IMR-90 (cell line): Measurements from ENCODE around the gene FCER1A. TPM values are rescaled to one million over a fixed set of nuclear protein-coding genes. Genes with fewer than 3 reads are reported as not detected.

ENCODE experiments used
- ATAC-seq: fragments of 200-7000 bp; cut with Tn5 transposase; 2 replicates; pipeline ENCODE4 v1.9.1; 2020; ENCODE audit warnings: low read depth, mild to moderate bottlenecking, moderate library complexity
- BruUV-seq: library from RNA; stranded (reverse); fragments of 400-500 nt; replicated peaks from 2 replicates; lab custom pipeline; 2021; lab: Mats Ljungman, UMichigan
- CTCF ChIA-PET: fragments of 300-600 bp; formaldehyde crosslinking; extraction: SDS; loops from one replicate; lab custom pipeline; 2021; ENCODE audit warnings: antibody characterized with exemption; lab: Yijun Ruan, JAX
- POLR2A ChIA-PET: fragments of 300-600 bp; sonication (Branson Sonifier 250); formaldehyde crosslinking; loops from one replicate; lab custom pipeline; 2022; ENCODE audit warnings: antibody characterized with exemption; ENCODE audit not compliant: unreplicated experiment; lab: Charles Lee
- DNase-seq: peaks from one replicate; pipeline ENCODE4 v3.0.0; 2013
- H2AFZ ChIP-seq: replicated peaks from 2 replicates; pipeline ENCODE3; 2013; ENCODE audit warnings: low read length, mild to moderate bottlenecking; ENCODE audit not compliant: poor library complexity
- H2AK5ac ChIP-seq: 2 replicates; pipeline ENCODE4 v1.6.1; 2013; ENCODE audit warnings: low read depth, low read length, inconsistent platforms
- H2AK9ac ChIP-seq: replicated peaks from 2 replicates; pipeline ENCODE3; 2013; ENCODE audit warnings: mild to moderate bottlenecking, low read depth, low read length, moderate library complexity; ENCODE audit not compliant: poor library complexity
- H2BK120ac ChIP-seq: 2 replicates; pipeline ENCODE4 v1.6.1; 2013; ENCODE audit warnings: low read depth, low read length, inconsistent platforms
- H2BK15ac ChIP-seq: 3 replicates; pipeline ENCODE4 v1.6.1; 2013; ENCODE audit warnings: low read depth, low read length, inconsistent platforms
- H2BK20ac ChIP-seq: 2 replicates; pipeline ENCODE4 v1.6.1; 2013; ENCODE audit warnings: low read depth, mild to moderate bottlenecking, inconsistent platforms, low read length, moderate library complexity
- H2BK5ac ChIP-seq: 2 replicates; pipeline ENCODE4 v1.6.1; 2013; ENCODE audit warnings: mild to moderate bottlenecking, low read depth, low read length, inconsistent platforms; ENCODE audit not compliant: poor library complexity, severe bottlenecking
- H3K14ac ChIP-seq: replicated peaks from 2 replicates; pipeline ENCODE4 v1.6.1; 2013; ENCODE audit warnings: low read depth, low read length, inconsistent platforms
- H3K18ac ChIP-seq: 2 replicates; pipeline ENCODE4 v1.6.1; 2013; ENCODE audit warnings: low read depth, low read length, control low read depth
- H3K23ac ChIP-seq: 2 replicates; pipeline ENCODE4 v1.6.1; 2013; ENCODE audit warnings: low read depth, low read length, inconsistent platforms
- H3K27ac ChIP-seq: 2 replicates; pipeline ENCODE4 v1.5.1; 2013; ENCODE audit warnings: mild to moderate bottlenecking, control low read depth, low read length; ENCODE audit not compliant: insufficient read depth
- H3K27me3 ChIP-seq: 2 replicates; pipeline ENCODE4 v1.6.1; 2013; ENCODE audit warnings: low read length; ENCODE audit not compliant: control insufficient read depth, insufficient read depth
- H3K36me3 ChIP-seq: 2 replicates; pipeline ENCODE4 v1.6.1; 2013; ENCODE audit warnings: low read length, mixed read lengths; ENCODE audit not compliant: control insufficient read depth, insufficient read depth
- H3K4ac ChIP-seq: 2 replicates; pipeline ENCODE4 v1.6.1; 2013; ENCODE audit warnings: low read depth, low read length, inconsistent platforms
- H3K4me1 ChIP-seq: 2 replicates; pipeline ENCODE4 v1.6.1; 2013; ENCODE audit warnings: low read length, mixed read lengths; ENCODE audit not compliant: control insufficient read depth, insufficient read depth
- H3K4me2 ChIP-seq: 2 replicates; pipeline ENCODE4 v1.6.1; 2013; ENCODE audit warnings: low read depth, mild to moderate bottlenecking, control low read depth, low read length, moderate library complexity
- H3K4me3 ChIP-seq: 2 replicates; pipeline ENCODE4 v1.5.1; 2013; ENCODE audit warnings: low read depth, mild to moderate bottlenecking, control low read depth, low read length, moderate library complexity; ENCODE audit not compliant: insufficient read depth
- H3K56ac ChIP-seq: 2 replicates; pipeline ENCODE4 v1.6.1; 2013; ENCODE audit warnings: low read length, inconsistent platforms; ENCODE audit not compliant: insufficient read depth; ENCODE audit errors: extremely low read depth
- H3K79me1 ChIP-seq, 2 experiments: 2 replicates each; pipeline ENCODE4 v1.6.1; 2013; ENCODE audit warnings: low read length in 2 of 2, inconsistent platforms in 1 of 2, low read depth in 1 of 2
- H3K9ac ChIP-seq: 2 replicates; pipeline ENCODE4 v1.6.1; 2013; ENCODE audit warnings: low read depth, low read length, control low read depth
- H3K9me1 ChIP-seq: 2 replicates; pipeline ENCODE4 v1.6.1; 2013; ENCODE audit warnings: low read length, inconsistent platforms; ENCODE audit not compliant: insufficient read depth
- H3K9me3 ChIP-seq: 2 replicates; pipeline ENCODE4 v1.6.1; 2013; ENCODE audit warnings: low read length; ENCODE audit not compliant: control insufficient read depth, insufficient read depth
- H4K20me1 ChIP-seq: 2 replicates; pipeline ENCODE4 v1.6.1; 2013; ENCODE audit warnings: low read length, inconsistent platforms; ENCODE audit not compliant: insufficient read depth
- H4K5ac ChIP-seq: 2 replicates; pipeline ENCODE4 v1.6.1; 2013; ENCODE audit warnings: mild to moderate bottlenecking, low read depth, low read length, control low read depth
- H4K8ac ChIP-seq, 2 experiments: 2 replicates each; pipeline ENCODE4 v1.6.1; 2013; ENCODE audit warnings: low read depth in 2 of 2, low read length in 2 of 2, control low read depth in 1 of 2, inconsistent platforms in 1 of 2
- H4K91ac ChIP-seq: 2 replicates; pipeline ENCODE4 v1.6.1; 2013; ENCODE audit warnings: low read depth, low read length, inconsistent platforms; ENCODE audit not compliant: insufficient read depth
- BHLHE40 ChIP-seq: fragments of 150-350 bp; IDR thresholded peaks from 2 replicates; pipeline ENCODE4 v1.6.1; 2016; ENCODE audit warnings: mild to moderate bottlenecking, low read depth, low read length
- CEBPB ChIP-seq: IDR thresholded peaks from 2 replicates; pipeline ENCODE4 v1.6.1; 2012; ENCODE audit warnings: low read depth, low read length, improper control_type of control experiment
- CHD1 ChIP-seq: IDR thresholded peaks from 2 replicates; pipeline ENCODE4 v1.6.1; 2012; ENCODE audit warnings: low read depth, low read length, improper control_type of control experiment
- CTCF ChIP-seq: conservative IDR thresholded peaks from 2 replicates; pipeline ENCODE4 v1.5.1; 2012; ENCODE audit warnings: mild to moderate bottlenecking, low read depth, low read length, improper control_type of control experiment
- ELK1 ChIP-seq: fragments of 150-350 bp; IDR thresholded peaks from 2 replicates; pipeline ENCODE4 v1.6.1; 2016; ENCODE audit warnings: low read depth, mild to moderate bottlenecking, low read length, moderate library complexity, borderline replicate concordance
- FOS ChIP-seq: fragments of 150-350 bp; IDR thresholded peaks from 2 replicates; pipeline ENCODE4 v1.6.1; 2016; ENCODE audit warnings: low read depth, low read length
- MAFK ChIP-seq: IDR thresholded peaks from 2 replicates; pipeline ENCODE4 v1.6.1; 2012; ENCODE audit warnings: low read depth, low read length, improper control_type of control experiment
- MAZ ChIP-seq: IDR thresholded peaks from 2 replicates; pipeline ENCODE4 v1.6.1; 2012; ENCODE audit warnings: low read depth, mild to moderate bottlenecking, low read length, improper control_type of control experiment, moderate library complexity, borderline replicate concordance
- MXI1 ChIP-seq: IDR thresholded peaks from 2 replicates; pipeline ENCODE4 v1.6.1; 2012; ENCODE audit warnings: low read depth, mild to moderate bottlenecking, low read length, moderate library complexity, borderline replicate concordance
- NFE2L2 ChIP-seq: fragments of 150-350 bp; IDR thresholded peaks from 2 replicates; pipeline ENCODE4 v1.6.1; 2016; ENCODE audit warnings: low read depth, mild to moderate bottlenecking, low read length
- POLR2A ChIP-seq: IDR thresholded peaks from 2 replicates; pipeline ENCODE4 v1.6.1; 2012; ENCODE audit warnings: mild to moderate bottlenecking, low read depth, low read length
- RAD21 ChIP-seq: IDR thresholded peaks from 2 replicates; pipeline ENCODE4 v1.6.1; 2012; ENCODE audit warnings: low read length, improper control_type of control experiment
- RCOR1 ChIP-seq: IDR thresholded peaks from 2 replicates; pipeline ENCODE4 v1.6.1; 2012; ENCODE audit warnings: mild to moderate bottlenecking, low read length, improper control_type of control experiment; ENCODE audit not compliant: insufficient replicate concordance
- SMC3 ChIP-seq: fragments of 150-350 bp; IDR thresholded peaks from 2 replicates; pipeline ENCODE4 v1.6.1; 2016; ENCODE audit warnings: low read depth, mild to moderate bottlenecking, antibody characterized with exemption, low read length, moderate library complexity
- WGBS, 2 experiments: methylation state at CpG; one replicate each; pipeline versions ENCODE4 v1.1.5 to v1.1.7; 2013; ENCODE audit warnings: missing lambda C conversion rate in 2 of 2; ENCODE audit not compliant: insufficient read length in 1 of 2; ENCODE audit errors: extremely low coverage in 2 of 2; 5-methylcytosine and 5-hydroxymethylcytosine counted together
- dilution Hi-C: fragments of 300-500 bp; cut with HindIII; formaldehyde crosslinking; loops from one replicate; pipeline ENCODE4 v1.14.3; 2018; ENCODE audit warnings: low sequenced_read_pairs; ENCODE audit not compliant: unreplicated experiment
- in situ Hi-C: fragments of 300-500 bp; cut with MboI; formaldehyde crosslinking; loops from 3 replicates; pipeline ENCODE4 v1.14.3; 2019; ENCODE audit warnings: low sequenced_read_pairs, inconsistent platforms, mixed read lengths
- intact Hi-C: fragments of 100-400 bp; cut with micrococcal nuclease; formaldehyde crosslinking; loops from 2 replicates; pipeline ENCODE4 v1.10.0; 2022
- polyA plus RNA-seq, 3 experiments: library from polyadenylated mRNA; depleted of rRNA; stranded (reverse); fragments of >200 nt; gene quantifications; 2 replicates each; pipeline ENCODE4 v1.2.3, GENCODE V29; 2012; ENCODE audit warnings: low replicate concordance in 1 of 3
- total RNA-seq: library from RNA; depleted of rRNA; stranded (reverse); fragments of >200 nt; gene quantifications from 2 replicates; pipeline ENCODE4 v1.2.3, GENCODE V29; 2012

The FCER1A gene
- total and polyA plus RNA-seq, 2 of the 4 experiments (the other 2 are of a cell fraction), result not detected

- no peak overlapping the region for H3K4ac ChIP-seq
Measured at GRCh38 chr1:159339536-159339935, 37.4 kb downstream of the FCER1A start.

More at GRCh38 chr1:159339536-159339935, 37.4 kb downstream of the FCER1A start:
- ChIA-PET POLR2A (no interaction called here), CTCF (no interaction called here)
- Histone ChIP-seq H3K4me2 (no peak overlapping the region), H2AK5ac (no peak overlapping the region), H2AK9ac (no peak overlapping the region), H3K4me3 (no peak overlapping the region), H3K9me3 (no peaks in the 10 kb centered on the region), H3K18ac (no peak overlapping the region), H3K23ac (no peak overlapping the region), H2BK5ac (no peak overlapping the region), H3K9me1 (no peaks in the 10 kb centered on the region), H3K36me3 (no peaks in the 10 kb centered on the region), H3K9ac (no peak overlapping the region), H3K27me3 (no peaks in the 10 kb centered on the region), H4K8ac (no peak overlapping the region), H2BK20ac (no peak overlapping the region), H3K14ac (no peak overlapping the region), H3K56ac (no peak overlapping the region), H2BK15ac (no peak overlapping the region), H3K79me1 (no peaks in the 10 kb centered on the region), H3K27ac (no peak overlapping the region), H2BK120ac (no peak overlapping the region), H2AFZ (no peak overlapping the region), H4K20me1 (no peaks in the 10 kb centered on the region), H4K91ac (no peak overlapping the region), H4K5ac (no peak overlapping the region), H3K4me1 (no peaks in the 10 kb centered on the region)
- 0% methylated on average over 1 of the region's 1 CpG; no CpG with 5 or more reads in 1 of the 2 experiments for WGBS, 2 experiments
- no peak for DNase-seq
- no peak for TF ChIP-seq MAFK
- no peak for TF ChIP-seq FOS
- no peak for TF ChIP-seq CTCF
- no peak for TF ChIP-seq MAZ
- no peak for TF ChIP-seq CHD1
- TF ChIP-seq MXI1, result no peak
- no peak for TF ChIP-seq SMC3
- no peak for TF ChIP-seq RCOR1
- no peak for TF ChIP-seq BHLHE40
- TF ChIP-seq NFE2L2, result no peak
- TF ChIP-seq ELK1, result no peak
- no peak for TF ChIP-seq RAD21
- no peak for TF ChIP-seq CEBPB
- no peak for TF ChIP-seq POLR2A
- intact Hi-C loops, result no loop called here
- no peak for ATAC-seq
- no TSS peak for BruUV-seq
- in situ Hi-C loops, result no loop called here
- dilution Hi-C loops, result no loop called here
